Measurements from ENCODE around the gene BAIAP2L1.

Gene BAIAP2L1

GRCh38 chr7:98307971-98308466 lies 92.9 kb downstream of the BAIAP2L1 start:
- H3K4me1 ChIP-seq (ENCODE audit: insufficient read depth, insufficient read length), result peaks cover 2% of the 10 kb centered on the region
- H3K4me3 ChIP-seq (ENCODE audit: insufficient read length, low read depth), result no peak overlapping the region
- TF ChIP-seq ZNF274 (IDR thresholded peaks at IDR 0.05; ENCODE audit: low read depth, low read length), result no peak
- no peak for TF ChIP-seq YY1 (IDR thresholded peaks at IDR 0.05; ENCODE audit: insufficient read depth, insufficient read length)
- TF ChIP-seq SUZ12 (IDR thresholded peaks at IDR 0.05; ENCODE audit: extremely low read depth, insufficient read depth, insufficient read length), result no peak
- no peaks in the 10 kb centered on the region for H3K9me3 ChIP-seq (ENCODE audit: insufficient read depth, low read length)
- no peak overlapping the region for H3K9ac ChIP-seq (ENCODE audit: insufficient read length, low read depth)
- no peak for DNase-seq (ENCODE audit: low read depth, low spot score)
- H3K36me3 ChIP-seq (ENCODE audit: insufficient read depth, insufficient read length, low read length), result peaks cover 56% of the 10 kb centered on the region
- H3K27me3 ChIP-seq (ENCODE audit: insufficient read depth, insufficient read length), result no peaks in the 10 kb centered on the region

DNA sequence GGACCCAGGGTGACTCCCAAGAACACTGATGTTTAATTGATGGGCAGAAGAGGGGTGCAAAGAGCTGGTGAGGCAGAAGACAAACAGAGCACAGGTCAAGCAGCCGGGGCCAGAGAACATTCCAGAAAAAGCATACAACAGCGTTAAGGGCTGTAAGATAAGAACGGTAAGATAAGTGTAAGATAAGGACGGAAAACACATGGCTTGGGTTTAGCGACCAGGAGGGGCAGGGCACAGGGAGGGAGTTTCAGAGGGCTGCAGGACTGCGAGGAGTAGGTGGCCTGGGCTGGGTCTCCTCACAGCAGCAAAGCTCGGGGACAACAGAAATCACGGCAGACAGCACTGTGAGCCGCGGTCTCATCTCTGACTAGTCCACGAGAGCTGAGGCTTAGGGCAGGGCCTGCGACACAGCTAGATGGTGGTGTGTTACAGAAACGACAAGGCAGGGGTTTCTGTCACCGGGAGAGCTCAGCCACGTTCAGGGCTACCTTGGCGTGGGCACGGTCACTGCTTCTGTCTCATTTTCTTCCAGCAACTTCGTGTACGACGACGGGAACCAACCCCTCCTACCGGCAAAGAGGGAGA lies 94.8 kb downstream of the BAIAP2L1 start:
- H3K4me3 ChIP-seq (ENCODE audit: insufficient read length, low read depth), result no peak overlapping the region
- H3K9ac ChIP-seq (ENCODE audit: insufficient read length, low read depth), result no peak overlapping the region
- TF ChIP-seq YY1 (IDR thresholded peaks at IDR 0.05; ENCODE audit: insufficient read depth, insufficient read length) (no peak), SUZ12 (IDR thresholded peaks at IDR 0.05; ENCODE audit: extremely low read depth, insufficient read depth, insufficient read length) (no peak), ZNF274 (IDR thresholded peaks at IDR 0.05; ENCODE audit: low read depth, low read length) (no peak)
- H3K36me3 ChIP-seq (ENCODE audit: insufficient read depth, insufficient read length, low read length), result peaks cover 61% of the 10 kb centered on the region
- H3K27me3 ChIP-seq (ENCODE audit: insufficient read depth, insufficient read length), result no peaks in the 10 kb centered on the region
- no peak for DNase-seq (ENCODE audit: low read depth, low spot score)
- H3K9me3 ChIP-seq (ENCODE audit: insufficient read depth, low read length), result no peaks in the 10 kb centered on the region
- H3K4me1 ChIP-seq (ENCODE audit: insufficient read depth, insufficient read length), result peaks cover 5% of the 10 kb centered on the region

GRCh38 chr7:98303906-98304305 lies 97.0 kb downstream of the BAIAP2L1 start:
- peaks cover 58% of the 10 kb centered on the region for H3K36me3 ChIP-seq (ENCODE audit: insufficient read depth, insufficient read length, low read length)
- no peaks in the 10 kb centered on the region for H3K27me3 ChIP-seq (ENCODE audit: insufficient read depth, insufficient read length)
- H3K9me3 ChIP-seq (ENCODE audit: insufficient read depth, low read length), result no peaks in the 10 kb centered on the region
- H3K9ac ChIP-seq (ENCODE audit: insufficient read length, low read depth), result no peak overlapping the region
- H3K4me3 ChIP-seq (ENCODE audit: insufficient read length, low read depth), result no peak overlapping the region
- no peak for DNase-seq (ENCODE audit: low read depth, low spot score)
- no peak for TF ChIP-seq ZNF274 (IDR thresholded peaks at IDR 0.05; ENCODE audit: low read depth, low read length)
- H3K4me1 ChIP-seq (ENCODE audit: insufficient read depth, insufficient read length), result peaks cover 10% of the 10 kb centered on the region

GRCh38 chr7:98303176-98303865 lies 97.6 kb downstream of the BAIAP2L1 start:
- no peak for DNase-seq (ENCODE audit: low read depth, low spot score)
- Histone ChIP-seq H3K9ac (ENCODE audit: insufficient read length, low read depth) (peak overlapping the region; percentile 26), H3K4me1 (ENCODE audit: insufficient read depth, insufficient read length) (peaks cover 10% of the 10 kb centered on the region), H3K36me3 (ENCODE audit: insufficient read depth, insufficient read length, low read length) (peaks cover 57% of the 10 kb centered on the region), H3K4me3 (ENCODE audit: insufficient read length, low read depth) (no peak overlapping the region), H3K9me3 (ENCODE audit: insufficient read depth, low read length) (no peaks in the 10 kb centered on the region), H3K27me3 (ENCODE audit: insufficient read depth, insufficient read length) (no peaks in the 10 kb centered on the region)
- TF ChIP-seq ZNF274 (IDR thresholded peaks at IDR 0.05; ENCODE audit: low read depth, low read length) (no peak), YY1 (IDR thresholded peaks at IDR 0.05; ENCODE audit: insufficient read depth, insufficient read length) (no peak)

GRCh38 chr7:98301693-98302470 lies 99.0 kb downstream of the BAIAP2L1 start:
- Histone ChIP-seq H3K36me3 (ENCODE audit: insufficient read depth, insufficient read length, low read length) (peaks cover 50% of the 10 kb centered on the region), H3K4me3 (ENCODE audit: insufficient read length, low read depth) (no peak overlapping the region), H3K4me1 (ENCODE audit: insufficient read depth, insufficient read length) (peaks cover 10% of the 10 kb centered on the region), H3K9ac (ENCODE audit: insufficient read length, low read depth) (peak overlapping the region; percentile 10), H3K27me3 (ENCODE audit: insufficient read depth, insufficient read length) (no peaks in the 10 kb centered on the region), H3K9me3 (ENCODE audit: insufficient read depth, low read length) (no peaks in the 10 kb centered on the region)
- DNase-seq (ENCODE audit: low read depth, low spot score), result no peak
- TF ChIP-seq YY1 (IDR thresholded peaks at IDR 0.05; ENCODE audit: insufficient read depth, insufficient read length) (no peak), SUZ12 (IDR thresholded peaks at IDR 0.05; ENCODE audit: extremely low read depth, insufficient read depth, insufficient read length) (no peak), ZNF274 (IDR thresholded peaks at IDR 0.05; ENCODE audit: low read depth, low read length) (no peak)

DNA sequence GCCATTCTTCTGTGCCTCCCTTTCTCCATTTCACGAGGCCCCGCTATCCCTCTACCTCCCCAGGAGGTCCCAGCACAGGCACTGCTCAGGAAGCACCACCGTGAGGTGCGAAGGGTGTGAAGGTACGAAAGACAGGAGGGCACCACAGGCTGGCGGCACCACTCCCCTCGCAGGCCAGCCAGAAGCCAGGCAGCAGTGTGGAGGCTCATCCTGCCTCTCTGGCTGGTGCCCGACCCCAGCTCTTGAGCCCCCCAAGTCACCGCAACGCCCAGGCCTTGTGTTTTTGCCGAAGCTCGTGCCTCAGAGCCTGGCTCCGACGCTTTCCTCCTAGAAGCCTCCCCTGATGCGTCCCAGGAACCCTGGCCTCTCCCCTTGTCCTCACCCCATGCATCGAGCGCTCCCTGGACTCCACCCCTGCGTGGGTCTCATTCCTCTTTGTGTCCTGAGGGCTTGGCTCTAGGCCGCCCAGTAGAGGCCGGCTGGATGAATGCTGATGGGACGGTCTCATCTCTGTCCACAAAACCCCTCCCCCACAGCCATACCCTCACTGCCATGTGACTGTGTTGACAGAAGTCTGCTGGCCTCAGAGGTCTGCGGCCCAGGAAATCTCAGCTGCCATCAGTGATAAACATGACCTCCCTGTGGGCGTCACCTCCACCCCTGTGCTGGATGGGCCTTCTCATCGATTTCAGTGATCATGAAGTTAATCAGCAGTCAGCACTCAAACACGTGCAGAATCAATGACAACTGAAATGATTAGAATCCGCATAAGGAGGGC lies 100.1 kb downstream of the BAIAP2L1 start:
- H3K36me3 ChIP-seq (ENCODE audit: insufficient read depth, insufficient read length, low read length), result peaks cover 46% of the 10 kb centered on the region
- no peak for DNase-seq (ENCODE audit: low read depth, low spot score)
- no peaks in the 10 kb centered on the region for H3K27me3 ChIP-seq (ENCODE audit: insufficient read depth, insufficient read length)
- H3K4me1 ChIP-seq (ENCODE audit: insufficient read depth, insufficient read length), result peaks cover 10% of the 10 kb centered on the region
- H3K9me3 ChIP-seq (ENCODE audit: insufficient read depth, low read length), result no peaks in the 10 kb centered on the region
- TF ChIP-seq YY1 (IDR thresholded peaks at IDR 0.05; ENCODE audit: insufficient read depth, insufficient read length) (no peak), SUZ12 (IDR thresholded peaks at IDR 0.05; ENCODE audit: extremely low read depth, insufficient read depth, insufficient read length) (no peak), ZNF274 (IDR thresholded peaks at IDR 0.05; ENCODE audit: low read depth, low read length) (no peak)
- H3K9ac ChIP-seq (ENCODE audit: insufficient read length, low read depth), result no peak overlapping the region
- no peak overlapping the region for H3K4me3 ChIP-seq (ENCODE audit: insufficient read length, low read depth)
